GM12874 (cell line): ENCODE measurements around the gene ING1.

Source experiments
- CTCF ChIP-seq: IDR thresholded peaks from 2 replicates; pipeline ENCODE4 v1.5.1; 2011; ENCODE audit warnings: low read depth, mild to moderate bottlenecking, control low read depth, low read length, moderate library complexity; ENCODE audit not compliant: insufficient read depth

Gene ING1

DNA sequence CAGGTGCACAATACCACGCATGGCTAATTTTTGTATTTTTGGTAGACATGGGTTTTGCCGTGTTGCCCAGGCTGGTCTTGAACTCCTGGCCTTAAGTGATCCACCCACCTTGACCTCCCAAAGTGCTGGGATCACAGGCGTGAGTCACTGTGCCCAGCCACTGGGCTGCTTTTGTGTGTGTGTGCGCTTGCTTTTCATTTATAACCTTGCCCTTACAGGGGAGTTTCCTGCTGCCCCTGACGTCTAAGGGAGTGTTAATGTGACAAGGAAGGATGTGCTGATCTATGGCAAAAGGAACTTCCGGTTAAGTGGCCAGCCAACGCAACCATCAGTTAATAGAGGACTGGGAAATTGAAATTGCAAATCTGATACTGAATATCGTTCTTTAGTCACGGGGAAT lies 57.7 kb downstream of the ING1 start:
- no peak for TF ChIP-seq CTCF

- TF ChIP-seq CTCF: no peak
Measured at GRCh38 chr13:110772091-110772984, 58.8 kb downstream of the ING1 start.
